Trophoblast cell (in vitro differentiated cells and primary cell): ENCODE data around the gene MAP3K2.

Source experiments
- DNase-seq, 2 donors: peaks; one replicate each; pipeline ENCODE4 v3.0.0-alpha.2; 2016
- H2AFZ ChIP-seq: 2 replicates; pipeline ENCODE4 v1.6.1; 2013; ENCODE audit warnings: low read length, moderate library complexity, mild to moderate bottlenecking; ENCODE audit not compliant: insufficient read depth, poor library complexity
- H2AK5ac ChIP-seq: 2 replicates; pipeline ENCODE4 v1.6.1; 2013; ENCODE audit warnings: mild to moderate bottlenecking, low read length
- H2BK120ac ChIP-seq: 2 replicates; pipeline ENCODE4 v1.6.1; 2013; ENCODE audit warnings: low read length, mild to moderate bottlenecking, moderate library complexity; ENCODE audit not compliant: insufficient read depth, poor library complexity
- H2BK12ac ChIP-seq: 2 replicates; pipeline ENCODE4 v1.6.1; 2013; ENCODE audit warnings: mild to moderate bottlenecking, low read length, moderate library complexity
- H2BK5ac ChIP-seq: 2 replicates; pipeline ENCODE4 v1.6.1; 2013; ENCODE audit warnings: low read length, low read depth, moderate library complexity, mild to moderate bottlenecking; ENCODE audit not compliant: poor library complexity
- H3K14ac ChIP-seq: 2 replicates; pipeline ENCODE4 v1.6.1; 2013; ENCODE audit warnings: mild to moderate bottlenecking, low read length
- H3K18ac ChIP-seq: 2 replicates; pipeline ENCODE4 v1.6.1; 2013; ENCODE audit warnings: mild to moderate bottlenecking, low read length
- H3K23ac ChIP-seq: 2 replicates; pipeline ENCODE4 v1.6.1; 2013; ENCODE audit warnings: low read length
- H3K27ac ChIP-seq: 2 replicates; pipeline ENCODE4 v1.5.1; 2013; ENCODE audit warnings: low read depth, mild to moderate bottlenecking, inconsistent platforms, low read length, moderate library complexity
- H3K27me3 ChIP-seq: 2 replicates; pipeline ENCODE4 v1.6.1; 2013; ENCODE audit warnings: inconsistent platforms, mild to moderate bottlenecking, low read length, moderate library complexity; ENCODE audit not compliant: insufficient read depth
- H3K36me3 ChIP-seq, 2 experiments: 1 replicate in 1 of 2; 2 replicates in 1 of 2; pipeline ENCODE4 v1.6.1; 2013; ENCODE audit warnings: low read length in 2 of 2, mild to moderate bottlenecking in 2 of 2, moderate library complexity in 1 of 2; ENCODE audit not compliant: insufficient read depth in 2 of 2, control insufficient read depth in 1 of 2
- H3K4ac ChIP-seq: 2 replicates; pipeline ENCODE4 v1.6.1; 2013; ENCODE audit warnings: low read depth, mild to moderate bottlenecking, low read length, moderate library complexity
- H3K4me1 ChIP-seq, 2 experiments: 1 replicate in 1 of 2; 2 replicates in 1 of 2; pipeline ENCODE4 v1.6.1; 2013; ENCODE audit warnings: low read length in 2 of 2, mild to moderate bottlenecking in 2 of 2, moderate library complexity in 1 of 2; ENCODE audit not compliant: insufficient read depth in 2 of 2, control insufficient read depth in 1 of 2
- H3K4me2 ChIP-seq: 2 replicates; pipeline ENCODE4 v1.6.1; 2013; ENCODE audit warnings: inconsistent platforms, mild to moderate bottlenecking, low read length, moderate library complexity
- H3K4me3 ChIP-seq: 2 replicates; pipeline ENCODE4 v1.5.1; 2013; ENCODE audit warnings: mild to moderate bottlenecking, low read depth, low read length, inconsistent platforms
- H3K79me1 ChIP-seq: one replicate; pipeline ENCODE4 v1.6.1; 2013; ENCODE audit warnings: low read length
- H3K79me2 ChIP-seq: 2 replicates; pipeline ENCODE4 v1.6.1; 2013; ENCODE audit warnings: low read length, mild to moderate bottlenecking; ENCODE audit not compliant: control insufficient read depth, insufficient read depth, poor library complexity
- H3K9ac ChIP-seq: 2 replicates; pipeline ENCODE4 v1.6.1; 2013; ENCODE audit warnings: mild to moderate bottlenecking, low read length
- H3K9me3 ChIP-seq: 2 replicates; pipeline ENCODE4 v1.6.1; 2013; ENCODE audit warnings: low read depth, mild to moderate bottlenecking, control low read depth, inconsistent platforms, low read length; ENCODE audit not compliant: insufficient read depth
- H4K12ac ChIP-seq: 2 replicates; pipeline ENCODE4 v1.6.1; 2013; ENCODE audit warnings: low read depth, mild to moderate bottlenecking, low read length, moderate library complexity
- H4K8ac ChIP-seq: 2 replicates; pipeline ENCODE4 v1.6.1; 2013; ENCODE audit warnings: low read depth, mild to moderate bottlenecking, low read length, moderate library complexity
- H4K91ac ChIP-seq: one replicate; pipeline ENCODE4 v1.6.1; 2013; ENCODE audit warnings: low read depth, mild to moderate bottlenecking, low read length, moderate library complexity
- WGBS: extraction: QIAGEN DNeasy Blood & Tissue Kit; methylation state at CpG from one replicate; pipeline ENCODE4 v1.1.7; 2013; ENCODE audit warnings: missing lambda C conversion rate; ENCODE audit not compliant: insufficient read length, insufficient coverage; ENCODE audit errors: extremely low coverage; 5-methylcytosine and 5-hydroxymethylcytosine counted together

Gene MAP3K2

GRCh38 chr2:127330753-127331152 is 57.0 kb downstream of the MAP3K2 start:
- Histone ChIP-seq H3K4me1 (no peaks in the 10 kb centered on the region), H3K27ac (no peak overlapping the region), H3K9ac (no peak overlapping the region), H3K14ac (no peak overlapping the region), H3K79me2 (no peaks in the 10 kb centered on the region), H2BK120ac (no peak overlapping the region), H2BK5ac (no peak overlapping the region), H3K4me2 (no peak overlapping the region), H4K8ac (no peak overlapping the region), H2AFZ (no peak overlapping the region), H3K18ac (no peak overlapping the region), H3K27me3 (no peaks in the 10 kb centered on the region), H3K23ac (no peak overlapping the region), H3K79me1 (no peaks in the 10 kb centered on the region), H2BK12ac (no peak overlapping the region), H4K12ac (no peak overlapping the region), H3K9me3 (no peaks in the 10 kb centered on the region), H3K4ac (no peak overlapping the region), H4K91ac (no peak overlapping the region), H3K4me3 (no peak overlapping the region), H3K36me3 (peaks cover 2 to 5% of the 10 kb centered on the region in 2 experiments), H2AK5ac (no peak overlapping the region)
- no peak for DNase-seq
- WGBS: no CpG with 5 or more reads among the region's 1 CpG

DNA sequence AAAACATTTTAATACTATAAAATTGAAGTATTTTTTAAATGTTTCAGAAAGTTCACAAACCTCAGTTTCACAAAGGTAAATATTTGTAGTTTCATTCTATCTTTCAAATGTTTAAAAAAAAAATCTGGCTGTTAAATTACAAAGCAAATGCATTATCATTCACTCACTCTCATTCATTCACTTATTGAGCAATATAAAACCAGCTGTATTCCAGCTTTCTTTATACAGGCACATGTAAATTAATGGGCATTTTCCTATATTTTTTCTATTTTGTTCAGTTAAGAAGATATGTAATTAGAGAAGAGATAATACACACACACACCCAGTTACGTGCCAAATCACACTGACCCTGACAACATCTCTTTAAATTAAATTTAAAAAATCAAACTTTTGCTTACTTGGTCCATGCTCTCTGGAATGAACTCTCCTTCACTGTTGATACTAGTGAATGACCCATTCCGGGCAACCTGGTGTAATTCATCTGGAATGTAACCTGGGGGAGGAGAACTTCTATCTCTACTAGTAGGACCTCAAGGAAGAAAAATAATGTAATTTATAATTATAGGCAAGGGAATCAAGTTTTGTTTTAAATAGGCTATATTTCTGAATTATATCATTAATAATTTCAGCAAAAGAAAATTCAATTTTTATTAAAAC is 61.4 kb downstream of the MAP3K2 start:
- no CpG with 5 or more reads among the region's 2 CpGs for WGBS

GRCh38 chr2:127324635-127325034 is 63.1 kb downstream of the MAP3K2 start:
- Histone ChIP-seq H4K12ac (no peak overlapping the region), H3K4me2 (no peak overlapping the region), H3K27ac (no peak overlapping the region), H3K4ac (no peak overlapping the region), H2BK120ac (no peak overlapping the region), H2AK5ac (no peak overlapping the region), H3K18ac (no peak overlapping the region), H3K4me1 (no peaks in the 10 kb centered on the region), H3K23ac (no peak overlapping the region), H3K36me3 (peaks cover 7 to 9% of the 10 kb centered on the region in 2 experiments), H3K14ac (no peak overlapping the region), H2BK12ac (no peak overlapping the region), H3K4me3 (no peak overlapping the region), H2BK5ac (no peak overlapping the region), H4K91ac (no peak overlapping the region), H3K9me3 (no peaks in the 10 kb centered on the region), H3K9ac (no peak overlapping the region), H3K27me3 (no peaks in the 10 kb centered on the region), H3K79me2 (no peaks in the 10 kb centered on the region), H3K79me1 (no peaks in the 10 kb centered on the region), H2AFZ (no peak overlapping the region), H4K8ac (no peak overlapping the region)
- peak; percentile 28 to 67 for DNase-seq
- no CpG with 5 or more reads among the region's 3 CpGs for WGBS

More for the DNA sequence above, 61.4 kb downstream of the MAP3K2 start:
- Histone ChIP-seq H3K4me1 (no peaks in the 10 kb centered on the region), H3K23ac (no peak overlapping the region), H3K9me3 (no peaks in the 10 kb centered on the region), H4K8ac (no peak overlapping the region), H3K4ac (no peak overlapping the region), H2BK12ac (no peak overlapping the region), H3K4me3 (no peak overlapping the region), H3K79me1 (no peaks in the 10 kb centered on the region), H3K27me3 (no peaks in the 10 kb centered on the region), H2BK120ac (no peak overlapping the region), H2AK5ac (no peak overlapping the region), H3K79me2 (no peaks in the 10 kb centered on the region), H3K14ac (no peak overlapping the region), H3K27ac (no peak overlapping the region), H3K18ac (no peak overlapping the region), H2BK5ac (no peak overlapping the region), H4K91ac (no peak overlapping the region), H3K9ac (no peak overlapping the region), H4K12ac (no peak overlapping the region), H2AFZ (no peak overlapping the region), H3K36me3 (peaks cover 3 to 6% of the 10 kb centered on the region in 2 experiments), H3K4me2 (no peak overlapping the region)
- DNase-seq: peak in 1 of 2 donors; percentile 20

DNA sequence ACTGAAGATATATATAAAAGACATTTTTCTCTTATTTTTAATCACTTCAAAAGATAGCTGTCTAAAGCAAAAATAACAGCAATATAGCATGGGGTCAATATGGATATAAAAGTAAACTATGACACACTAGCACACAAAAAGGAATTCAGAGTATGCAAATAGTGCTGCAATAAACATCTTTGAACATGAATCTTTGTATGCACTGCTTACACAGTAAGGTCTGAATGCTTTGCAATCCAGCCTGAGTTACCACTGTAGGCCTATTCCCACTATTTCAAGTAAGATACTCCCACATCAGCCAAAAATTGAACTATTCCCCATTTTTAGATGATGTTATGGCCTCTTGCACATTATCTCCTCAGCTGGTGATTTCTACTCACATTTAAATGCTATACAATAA is 66.5 kb downstream of the MAP3K2 start:
- Histone ChIP-seq H2BK120ac (no peak overlapping the region), H3K79me2 (no peaks in the 10 kb centered on the region), H2AK5ac (no peak overlapping the region), H4K91ac (no peak overlapping the region), H4K12ac (no peak overlapping the region), H3K4me3 (no peak overlapping the region), H3K36me3 (peaks cover 13% of the 10 kb centered on the region in 2 experiments), H3K4ac (no peak overlapping the region), H3K27ac (no peak overlapping the region), H3K14ac (no peak overlapping the region), H2BK5ac (no peak overlapping the region), H4K8ac (no peak overlapping the region), H3K9ac (no peak overlapping the region), H3K27me3 (no peaks in the 10 kb centered on the region), H3K4me1 (no peaks in the 10 kb centered on the region), H3K18ac (no peak overlapping the region), H3K79me1 (no peaks in the 10 kb centered on the region), H3K23ac (no peak overlapping the region), H2AFZ (no peak overlapping the region), H3K4me2 (no peak overlapping the region), H2BK12ac (no peak overlapping the region), H3K9me3 (no peaks in the 10 kb centered on the region)
- DNase-seq: peak; percentile 19 to 89
